Adrenal gland (tissue), 5 donors: ENCODE results near the gene FHAD1.

ENCODE experiments used
- CTCF ChIP-seq, 6 experiments: fragments of 450-650 bp in 4 of 6; fragments of 200-600 bp in 2 of 6; sonication (generic) in 1 of 6; IDR thresholded peaks; 1 replicate in 5 of 6; 2 replicates in 1 of 6; pipeline versions ENCODE4 v1.5.1 to v1.8.0; 2016 to 2021; ENCODE audit warnings: antibody characterized with exemption in 6 of 6, mild to moderate bottlenecking in 2 of 6, moderate library complexity in 1 of 6
- POLR2A ChIP-seq, 2 donors: fragments of 450-650 bp; IDR thresholded peaks; one replicate each; pipeline ENCODE4 v1.6.1; 2017; ENCODE audit warnings: antibody characterized with exemption in 2 of 2, mild to moderate bottlenecking in 2 of 2, moderate library complexity in 1 of 2
- donor health status: DM: no; HTN: no; CAD: no.

GRCh38 chr1:15331180-15331579 lies 84.2 kb downstream of the FHAD1 start:
- no peak for TF ChIP-seq POLR2A (IDR thresholded peaks at IDR 0.05)
- no peak for TF ChIP-seq CTCF (IDR thresholded peaks at IDR 0.05)
